ENCODE measurements around the gene RASEF. TPM values are rescaled to one million over a fixed set of nuclear protein-coding genes. Genes with fewer than 3 reads are reported as not detected.

The RASEF gene
- total RNA-seq, 1 experiment from 2014 or later: 12.3 TPM

DNA sequence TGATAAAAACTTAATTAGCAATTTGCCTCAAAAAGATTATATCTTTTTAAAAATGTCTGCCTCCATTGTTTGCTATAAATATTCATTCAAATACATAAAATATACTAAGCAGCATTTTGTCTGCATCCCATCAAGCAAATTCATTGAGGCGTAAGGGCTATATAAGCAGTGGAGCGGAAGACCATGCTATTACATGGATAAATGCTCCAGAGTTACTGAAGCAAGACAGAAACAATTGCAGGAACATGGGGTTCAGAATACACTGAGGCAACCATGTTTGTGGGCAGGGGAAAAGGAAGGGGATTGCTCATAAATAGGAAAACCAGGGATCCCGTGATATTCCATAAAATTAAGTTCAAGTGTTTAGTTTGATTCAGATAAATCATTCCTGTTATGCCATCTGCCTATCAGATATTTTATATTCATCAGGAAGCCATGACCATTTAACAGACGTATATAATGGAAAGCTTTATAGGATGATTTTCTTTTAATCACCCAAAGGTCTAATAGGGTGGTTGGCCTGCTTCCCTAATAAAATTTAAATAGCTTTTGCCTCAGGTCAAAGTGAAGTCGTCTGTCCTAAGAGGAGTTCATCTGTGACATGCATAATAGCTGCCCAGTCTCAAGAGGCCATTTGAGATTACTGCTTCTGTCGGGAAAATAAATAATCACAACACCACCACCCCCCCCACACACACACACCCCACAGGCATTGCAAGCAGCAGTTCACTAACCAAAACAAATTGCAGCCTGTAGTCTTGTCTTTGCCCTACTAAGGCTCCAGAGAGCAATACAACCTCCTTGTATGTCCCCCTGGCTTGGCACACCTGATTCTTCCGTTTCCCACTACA is 105.2 kb downstream of the RASEF start:
- H3K9me3 ChIP-seq (ENCODE audit: low read length): no peaks in the 10 kb centered on the region
- no peak overlapping the region for H3K27ac ChIP-seq (ENCODE audit: low read length)
- intact Hi-C loops (cut with micrococcal nuclease): no loop called here
- ATAC-seq (no peak), DNase-seq (no peak)
- no peaks in the 10 kb centered on the region for H4K20me1 ChIP-seq (ENCODE audit: low read length)
- no peaks in the 10 kb centered on the region for H3K9me2 ChIP-seq (replicated peaks; ENCODE audit: low read length)
- no peaks in the 10 kb centered on the region for H3K27me3 ChIP-seq (ENCODE audit: low read length)
- H3K4me2 ChIP-seq (ENCODE audit: low read length): no peak overlapping the region
- no peaks in the 10 kb centered on the region for H3K36me3 ChIP-seq (ENCODE audit: low read depth, low read length)
- H3K9ac ChIP-seq (ENCODE audit: low read length): no peak overlapping the region
- no peaks in the 10 kb centered on the region for H3F3A ChIP-seq (ENCODE audit: low read length, unreplicated experiment)
- TF ChIP-seq EZH2 (IDR thresholded peaks at IDR 0.05; ENCODE audit: low read length, unreplicated experiment) (no peak), EZH2phosphoT487 (IDR thresholded peaks at IDR 0.05; ENCODE audit: borderline replicate concordance, low read length) (no peak)
- TF ChIP-seq, protein P1, sequence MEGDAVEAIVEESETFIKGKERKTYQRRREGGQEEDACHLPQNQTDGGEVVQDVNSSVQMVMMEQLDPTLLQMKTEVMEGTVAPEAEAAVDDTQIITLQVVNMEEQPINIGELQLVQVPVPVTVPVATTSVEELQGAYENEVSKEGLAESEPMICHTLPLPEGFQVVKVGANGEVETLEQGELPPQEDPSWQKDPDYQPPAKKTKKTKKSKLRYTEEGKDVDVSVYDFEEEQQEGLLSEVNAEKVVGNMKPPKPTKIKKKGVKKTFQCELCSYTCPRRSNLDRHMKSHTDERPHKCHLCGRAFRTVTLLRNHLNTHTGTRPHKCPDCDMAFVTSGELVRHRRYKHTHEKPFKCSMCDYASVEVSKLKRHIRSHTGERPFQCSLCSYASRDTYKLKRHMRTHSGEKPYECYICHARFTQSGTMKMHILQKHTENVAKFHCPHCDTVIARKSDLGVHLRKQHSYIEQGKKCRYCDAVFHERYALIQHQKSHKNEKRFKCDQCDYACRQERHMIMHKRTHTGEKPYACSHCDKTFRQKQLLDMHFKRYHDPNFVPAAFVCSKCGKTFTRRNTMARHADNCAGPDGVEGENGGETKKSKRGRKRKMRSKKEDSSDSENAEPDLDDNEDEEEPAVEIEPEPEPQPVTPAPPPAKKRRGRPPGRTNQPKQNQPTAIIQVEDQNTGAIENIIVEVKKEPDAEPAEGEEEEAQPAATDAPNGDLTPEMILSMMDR (conservative IDR thresholded peaks at IDR 0.05; ENCODE audit: low read depth, low read length): no peak
- ChIA-PET POLR2A (ENCODE audit: unreplicated experiment) (no interaction called here), CTCF (no interaction called here)
- BruUV-seq (replicated peaks): no TSS peak
- H3K79me2 ChIP-seq (ENCODE audit: low read length): no peaks in the 10 kb centered on the region
- no peak overlapping the region for H3K4me3 ChIP-seq (ENCODE audit: low read length)
- H3K4me1 ChIP-seq (ENCODE audit: insufficient read depth, low read length): no peaks in the 10 kb centered on the region
- H2AFZ ChIP-seq (ENCODE audit: low read length): no peak overlapping the region

DNA sequence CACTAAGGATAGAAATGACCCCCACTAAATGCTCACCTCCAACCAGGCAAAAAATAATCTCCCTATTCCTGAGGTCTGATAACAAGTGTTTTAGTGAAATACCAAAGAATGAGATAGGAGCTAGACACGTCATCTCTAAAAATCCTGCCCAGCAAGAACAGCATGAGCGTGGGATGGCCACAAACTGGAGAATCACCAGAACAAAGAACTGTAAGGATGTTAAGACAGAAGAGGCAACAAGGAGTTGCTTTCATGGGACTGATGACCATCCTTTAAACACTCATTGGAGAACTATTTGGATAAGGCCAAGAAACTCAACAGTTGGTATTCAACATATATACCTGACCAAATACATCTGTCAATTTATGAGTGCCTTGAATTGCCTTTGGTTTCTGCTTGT is 113.7 kb downstream of the RASEF start:
- intact Hi-C loops (cut with micrococcal nuclease): no loop called here
- ChIA-PET CTCF (no interaction called here), POLR2A (ENCODE audit: unreplicated experiment) (no interaction called here)

More for the DNA sequence above, 113.7 kb downstream of the RASEF start:
- no peaks in the 10 kb centered on the region for H3F3A ChIP-seq (ENCODE audit: low read length, unreplicated experiment)
- H3K27ac ChIP-seq (ENCODE audit: low read length): no peak overlapping the region
- H4K20me1 ChIP-seq (ENCODE audit: low read length): no peaks in the 10 kb centered on the region
- no peaks in the 10 kb centered on the region for H3K27me3 ChIP-seq (ENCODE audit: low read length)
- no peak overlapping the region for H3K4me3 ChIP-seq (ENCODE audit: low read length)
- no peak for TF ChIP-seq EZH2 (IDR thresholded peaks at IDR 0.05; ENCODE audit: low read length, unreplicated experiment)
- TF ChIP-seq, protein P1 (conservative IDR thresholded peaks at IDR 0.05; ENCODE audit: low read depth, low read length): no peak
- no peak for TF ChIP-seq EZH2phosphoT487 (IDR thresholded peaks at IDR 0.05; ENCODE audit: borderline replicate concordance, low read length)
- ATAC-seq: no peak
- DNase-seq: peak; percentile 12
- no peak overlapping the region for H3K4me2 ChIP-seq (ENCODE audit: low read length)
- H3K9me3 ChIP-seq (ENCODE audit: low read length): no peaks in the 10 kb centered on the region
- H3K36me3 ChIP-seq (ENCODE audit: low read depth, low read length): no peaks in the 10 kb centered on the region
- no peaks in the 10 kb centered on the region for H3K4me1 ChIP-seq (ENCODE audit: insufficient read depth, low read length)
- H2AFZ ChIP-seq (ENCODE audit: low read length): no peak overlapping the region
- H3K9me2 ChIP-seq (replicated peaks; ENCODE audit: low read length): no peaks in the 10 kb centered on the region
- H3K9ac ChIP-seq (ENCODE audit: low read length): no peak overlapping the region
- no TSS peak for BruUV-seq (replicated peaks)
- H3K79me2 ChIP-seq (ENCODE audit: low read length): no peaks in the 10 kb centered on the region
